ENCODE data around the gene RHOJ.

- TF ChIP-seq POLR2A (IDR thresholded peaks at IDR 0.05) (no peak), CTCF (IDR thresholded peaks at IDR 0.05) (no peak)
Measured at GRCh38 chr14:63273129-63273528, 68.9 kb downstream of the RHOJ start.
